A673 (cell line): ENCODE results near the gene EFCAB8. TPM values are rescaled to one million over a fixed set of nuclear protein-coding genes. Genes with fewer than 3 reads are reported as not detected.

Experiments
- BruUV-seq: library from RNA; stranded (reverse); fragments of 400-500 nt; replicated peaks from 2 replicates; lab custom pipeline; 2021; lab: Mats Ljungman, UMichigan
- CTCF ChIA-PET: fragments of 300-600 bp; sonication (Branson Sonifier 250); formaldehyde crosslinking; loops from one replicate; lab custom pipeline; 2022; ENCODE audit warnings: antibody characterized with exemption; lab: Charles Lee
- POLR2A ChIA-PET: fragments of 300-600 bp; sonication (Branson Sonifier 250); formaldehyde crosslinking; loops from one replicate; lab custom pipeline; 2022; ENCODE audit warnings: antibody characterized with exemption; ENCODE audit not compliant: low non-redundant PET; lab: Charles Lee
- DNase-seq: peaks from one replicate; pipeline ENCODE4 v3.0.0-alpha.2; 2015; ENCODE audit warnings: low spot score
- H3K27ac ChIP-seq: fragments of 200-600 bp; sonication (generic); 2 replicates; pipeline ENCODE4 v1.5.1; 2016; ENCODE audit warnings: mixed run types, low read depth, mild to moderate bottlenecking, mixed read lengths, antibody characterized with exemption, low read length; ENCODE audit not compliant: poor library complexity, severe bottlenecking
- H3K27me3 ChIP-seq: fragments of 200-600 bp; sonication (generic); replicated peaks from 2 replicates; pipeline ENCODE4 v1.6.1; 2017; ENCODE audit warnings: mixed run types, low read depth, mild to moderate bottlenecking, mixed read lengths, antibody characterized with exemption, low read length; ENCODE audit not compliant: insufficient read depth, poor library complexity
- H3K36me3 ChIP-seq: fragments of 200-600 bp; sonication (generic); 2 replicates; pipeline ENCODE4 v1.6.1; 2016; ENCODE audit warnings: mixed run types, mild to moderate bottlenecking, mixed read lengths, antibody characterized with exemption, low read length; ENCODE audit not compliant: insufficient read depth, poor library complexity, severe bottlenecking
- H3K4me1 ChIP-seq: fragments of 200-600 bp; sonication (generic); 2 replicates; pipeline ENCODE4 v1.6.1; 2017; ENCODE audit warnings: mixed run types, mild to moderate bottlenecking, mixed read lengths, antibody characterized with exemption, low read length; ENCODE audit not compliant: insufficient read depth, poor library complexity, severe bottlenecking
- H3K4me3 ChIP-seq: fragments of 200-600 bp; sonication (generic); 2 replicates; pipeline ENCODE4 v1.5.1; 2016; ENCODE audit warnings: low read depth, mixed run types, mild to moderate bottlenecking, mixed read lengths, low read length; ENCODE audit not compliant: poor library complexity, severe bottlenecking
- H3K9me3 ChIP-seq: fragments of 200-600 bp; sonication (generic); 2 replicates; pipeline ENCODE4 v1.6.1; 2016; ENCODE audit warnings: mixed run types, low read depth, mild to moderate bottlenecking, mixed read lengths, antibody characterized with exemption, low read length; ENCODE audit not compliant: poor library complexity, severe bottlenecking
- CTCF ChIP-seq: fragments of 300-800, 200-600 bp; sonication (generic); conservative IDR thresholded peaks from 2 replicates; pipeline ENCODE4 v1.5.1; 2017; ENCODE audit warnings: low read depth, mild to moderate bottlenecking, antibody characterized with exemption, low read length, moderate library complexity, mixed read lengths
- EZH2 ChIP-seq: fragments of 200-600 bp; sonication (generic); IDR thresholded peaks from 2 replicates; pipeline ENCODE4 v1.6.1; 2017; ENCODE audit warnings: borderline replicate concordance, low read depth, mild to moderate bottlenecking, mixed read lengths, antibody characterized with exemption, low read length; ENCODE audit not compliant: poor library complexity, severe bottlenecking
- intact Hi-C: fragments of 100-400 bp; cut with micrococcal nuclease; formaldehyde crosslinking; loops from one replicate; pipeline ENCODE4 v1.10.0; 2022; ENCODE audit not compliant: unreplicated experiment
- total RNA-seq: library from RNA; stranded (reverse); gene quantifications from 2 replicates; pipeline ENCODE4 v1.2.3, GENCODE V29; 2021

Gene EFCAB8
- total RNA-seq, 1 experiment from 2014 or later, result not detected

DNA sequence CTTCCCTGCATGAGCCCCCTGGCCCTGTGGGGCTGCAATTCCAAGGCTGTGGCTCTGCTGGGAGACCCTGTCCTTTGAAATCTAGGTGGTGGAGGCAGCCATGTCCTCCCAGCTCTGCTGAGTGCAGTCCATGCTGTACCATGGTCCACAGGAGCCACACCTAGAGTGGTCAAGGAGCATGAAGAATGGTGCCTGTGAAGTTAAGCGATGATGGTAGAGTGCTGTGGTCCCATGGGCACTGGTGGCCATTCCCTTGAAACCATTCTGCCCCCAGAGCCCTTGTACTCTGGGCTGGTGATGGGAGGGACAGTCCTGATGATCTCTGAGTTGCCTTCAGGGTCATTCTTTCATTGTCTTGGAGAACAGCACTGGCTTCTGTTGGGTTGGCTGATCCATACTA lies 55.3 kb downstream of the EFCAB8 start:
- Histone ChIP-seq H3K4me3 (no peak overlapping the region), H3K4me1 (no peaks in the 10 kb centered on the region), H3K36me3 (no peaks in the 10 kb centered on the region), H3K9me3 (peaks cover 9% of the 10 kb centered on the region), H3K27ac (no peak overlapping the region), H3K27me3 (no peaks in the 10 kb centered on the region)
- ChIA-PET CTCF (no interaction called here), POLR2A (no interaction called here)
- no TSS peak for BruUV-seq
- no peak for DNase-seq
- TF ChIP-seq CTCF (no peak), EZH2 (no peak)
- intact Hi-C loops, result no loop called here

DNA sequence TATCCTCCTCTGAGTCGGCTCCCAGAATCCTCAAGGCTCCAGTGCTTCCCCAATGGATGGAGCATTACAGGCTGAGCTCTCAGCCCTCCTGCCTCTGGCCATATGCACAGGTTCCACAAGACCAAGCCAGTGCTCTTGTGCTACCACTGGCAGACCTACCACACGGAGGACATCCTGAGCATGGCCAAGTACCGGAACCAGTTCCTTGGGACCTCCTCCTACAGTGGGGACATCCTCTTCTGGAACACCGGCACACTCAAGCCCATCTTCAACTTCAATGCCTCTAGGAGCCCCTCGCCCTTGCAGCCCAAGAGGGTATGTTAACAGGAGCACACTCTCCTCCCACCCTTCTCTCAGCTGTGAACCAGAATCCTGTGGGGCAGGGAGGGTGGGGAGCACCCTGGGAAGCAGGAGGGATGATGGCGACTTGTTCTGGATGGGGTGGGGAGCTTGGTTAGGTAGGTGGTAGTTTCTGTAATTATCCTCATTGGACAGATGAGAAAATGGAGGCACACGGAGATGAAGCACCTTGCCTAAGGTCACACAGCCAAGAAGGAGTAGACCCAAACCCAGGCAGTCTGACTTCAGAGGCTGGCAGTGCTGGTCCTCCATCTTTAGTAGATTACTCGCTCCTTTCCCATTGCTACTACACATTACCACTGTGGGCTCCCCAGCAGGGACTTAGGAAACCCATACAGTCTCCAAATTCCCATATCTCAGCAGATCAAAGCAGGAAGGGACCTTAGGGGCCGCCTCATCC lies 58.6 kb downstream of the EFCAB8 start:
- no TSS peak for BruUV-seq
- peaks cover 9% of the 10 kb centered on the region for H3K9me3 ChIP-seq
- DNase-seq, result no peak
- TF ChIP-seq CTCF (no peak), EZH2 (no peak)
- H3K27ac ChIP-seq, result no peak overlapping the region
- H3K4me3 ChIP-seq, result no peak overlapping the region
- H3K27me3 ChIP-seq, result peaks cover 2% of the 10 kb centered on the region
- ChIA-PET CTCF (no interaction called here), POLR2A (no interaction called here)
- H3K36me3 ChIP-seq, result no peaks in the 10 kb centered on the region
- intact Hi-C loops, result no loop called here
- no peaks in the 10 kb centered on the region for H3K4me1 ChIP-seq

GRCh38 chr20:32918296-32918695 lies 59.6 kb downstream of the EFCAB8 start:
- POLR2A ChIA-PET, result no interaction called here
- CTCF ChIA-PET, result no interaction called here

More at GRCh38 chr20:32918296-32918695, 59.6 kb downstream of the EFCAB8 start:
- Histone ChIP-seq H3K4me1 (no peaks in the 10 kb centered on the region), H3K27ac (no peak overlapping the region), H3K27me3 (peaks cover 5% of the 10 kb centered on the region), H3K4me3 (no peak overlapping the region), H3K36me3 (no peaks in the 10 kb centered on the region), H3K9me3 (peaks cover 9% of the 10 kb centered on the region)
- no peak for TF ChIP-seq CTCF
- TF ChIP-seq EZH2, result no peak
- no TSS peak for BruUV-seq
- intact Hi-C loops, result no loop called here
- no peak for DNase-seq
